ENCODE data around the gene SOBP.

Gene SOBP

DNA sequence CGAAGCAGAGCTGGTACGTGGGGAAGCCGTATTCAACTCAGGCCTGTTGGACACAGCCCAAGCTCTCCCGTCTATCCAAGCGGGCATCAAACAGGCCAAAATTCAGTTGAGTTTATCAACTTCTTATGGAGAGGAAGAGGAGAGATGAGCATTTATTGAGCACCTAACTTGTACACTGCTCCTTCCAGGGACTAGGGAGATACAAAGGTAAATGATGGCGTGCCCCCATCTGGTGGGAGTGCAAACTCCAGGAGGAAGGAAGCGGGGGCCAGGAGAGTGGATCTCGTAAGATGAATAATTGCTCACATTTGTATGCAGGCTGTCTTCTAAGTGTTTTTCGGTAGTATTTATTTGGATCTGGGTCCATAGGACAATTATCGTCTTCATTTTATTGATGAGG, 146.6 kb downstream of the SOBP start:
- TF ChIP-seq, protein P1, sequence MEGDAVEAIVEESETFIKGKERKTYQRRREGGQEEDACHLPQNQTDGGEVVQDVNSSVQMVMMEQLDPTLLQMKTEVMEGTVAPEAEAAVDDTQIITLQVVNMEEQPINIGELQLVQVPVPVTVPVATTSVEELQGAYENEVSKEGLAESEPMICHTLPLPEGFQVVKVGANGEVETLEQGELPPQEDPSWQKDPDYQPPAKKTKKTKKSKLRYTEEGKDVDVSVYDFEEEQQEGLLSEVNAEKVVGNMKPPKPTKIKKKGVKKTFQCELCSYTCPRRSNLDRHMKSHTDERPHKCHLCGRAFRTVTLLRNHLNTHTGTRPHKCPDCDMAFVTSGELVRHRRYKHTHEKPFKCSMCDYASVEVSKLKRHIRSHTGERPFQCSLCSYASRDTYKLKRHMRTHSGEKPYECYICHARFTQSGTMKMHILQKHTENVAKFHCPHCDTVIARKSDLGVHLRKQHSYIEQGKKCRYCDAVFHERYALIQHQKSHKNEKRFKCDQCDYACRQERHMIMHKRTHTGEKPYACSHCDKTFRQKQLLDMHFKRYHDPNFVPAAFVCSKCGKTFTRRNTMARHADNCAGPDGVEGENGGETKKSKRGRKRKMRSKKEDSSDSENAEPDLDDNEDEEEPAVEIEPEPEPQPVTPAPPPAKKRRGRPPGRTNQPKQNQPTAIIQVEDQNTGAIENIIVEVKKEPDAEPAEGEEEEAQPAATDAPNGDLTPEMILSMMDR (conservative IDR thresholded peaks at IDR 0.05; ENCODE audit: low read depth, low read length) = no peak
- Histone ChIP-seq H3K4me3 (IDR thresholded peaks at IDR 0.05; ENCODE audit: insufficient read depth, low read depth, low read length) (no peak overlapping the region), H3K4me1 (ENCODE audit: low read depth, poor library complexity, severe bottlenecking) (no peaks in the 10 kb centered on the region)

DNA sequence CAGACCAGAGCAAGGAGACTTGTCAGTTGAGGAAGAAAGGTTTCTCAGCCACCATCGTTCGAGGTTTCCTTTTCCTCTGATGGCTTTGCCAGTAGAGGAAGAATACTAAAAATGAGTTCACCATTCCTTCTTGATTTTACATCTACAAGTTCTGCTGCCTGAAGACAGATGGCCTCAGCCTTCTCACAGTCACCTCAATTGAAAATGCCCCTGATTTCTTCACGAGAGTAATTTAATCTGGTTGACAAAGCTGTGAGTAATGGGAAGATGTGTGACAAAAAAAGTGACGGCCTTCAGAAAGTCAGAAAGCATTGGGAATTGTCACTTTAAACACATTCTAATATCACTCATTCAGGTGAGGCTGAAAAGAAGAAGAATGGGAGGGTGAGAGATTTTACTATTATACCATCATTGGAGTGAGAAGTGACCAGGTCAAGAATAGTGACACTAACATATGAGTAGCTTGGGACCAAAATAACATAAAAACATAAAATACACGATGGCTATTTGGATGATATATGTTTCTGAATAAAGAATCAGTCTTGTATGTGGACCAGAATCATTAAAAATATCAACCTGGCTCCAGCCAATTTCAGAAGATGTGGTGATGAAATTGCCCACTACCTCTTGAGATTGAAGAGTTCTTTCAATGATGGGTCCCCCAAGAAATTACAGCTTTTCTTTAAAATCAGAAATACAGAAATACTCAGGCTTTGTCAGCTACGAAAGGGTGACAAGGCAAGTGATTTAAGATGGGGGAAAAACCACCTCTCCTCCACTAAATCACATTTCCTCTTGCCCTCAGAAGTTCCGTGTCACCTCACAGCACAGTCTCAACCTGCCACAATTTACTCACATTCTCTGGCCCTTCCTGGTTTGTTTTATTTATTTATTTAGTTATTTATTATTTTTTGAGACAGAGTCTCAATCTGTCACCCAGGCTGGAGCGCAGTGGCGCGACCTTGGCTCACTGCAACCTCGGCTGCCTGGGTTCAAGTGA, 147.7 kb downstream of the SOBP start:
- Histone ChIP-seq H3K27ac (no peak overlapping the region), H3K36me3 (ENCODE audit: insufficient read depth) (no peaks in the 10 kb centered on the region), H2AFZ (ENCODE audit: low read depth) (no peak overlapping the region), H3K9ac (no peak overlapping the region), H3K4me3 (IDR thresholded peaks at IDR 0.05; ENCODE audit: insufficient read depth, low read depth, low read length) (no peak overlapping the region), H3K4me1 (ENCODE audit: low read depth, poor library complexity, severe bottlenecking) (no peaks in the 10 kb centered on the region), H4K20me1 (ENCODE audit: insufficient read depth) (no peaks in the 10 kb centered on the region), H3K4me2 (no peak overlapping the region), H3K27me3 (ENCODE audit: insufficient read depth, low read depth) (no peaks in the 10 kb centered on the region), H3K79me2 (ENCODE audit: insufficient read depth, low read depth) (no peaks in the 10 kb centered on the region)
- TF ChIP-seq, protein P1 (conservative IDR thresholded peaks at IDR 0.05; ENCODE audit: low read depth, low read length) = no peak

More for the DNA sequence above, 146.6 kb downstream of the SOBP start:
- H3K27ac ChIP-seq = no peak overlapping the region
- H2AFZ ChIP-seq (ENCODE audit: low read depth) = no peak overlapping the region
- H3K9ac ChIP-seq = no peak overlapping the region
- no peaks in the 10 kb centered on the region for H3K27me3 ChIP-seq (ENCODE audit: insufficient read depth, low read depth)
- H3K36me3 ChIP-seq (ENCODE audit: insufficient read depth) = no peaks in the 10 kb centered on the region
- no peaks in the 10 kb centered on the region for H3K79me2 ChIP-seq (ENCODE audit: insufficient read depth, low read depth)
- no peaks in the 10 kb centered on the region for H4K20me1 ChIP-seq (ENCODE audit: insufficient read depth)
- H3K4me2 ChIP-seq = no peak overlapping the region

DNA sequence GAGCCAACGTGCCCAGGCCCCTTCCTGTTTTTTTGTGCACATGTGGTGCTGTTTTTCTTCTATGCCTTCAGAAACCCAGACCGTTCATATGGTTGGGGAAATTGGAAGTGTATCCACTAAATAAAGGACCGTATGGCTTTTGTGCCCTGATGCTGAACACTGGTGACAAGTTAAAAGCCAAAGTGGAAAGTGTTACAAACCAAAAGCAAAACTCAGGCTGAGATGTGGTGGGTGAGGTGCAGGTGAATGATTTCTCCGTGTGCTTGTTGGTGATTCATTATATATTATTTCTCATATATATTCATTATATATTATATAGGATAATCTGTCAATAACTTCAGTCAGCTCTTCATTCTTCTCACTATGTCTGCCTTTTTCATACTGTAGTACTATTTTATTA, 148.6 kb downstream of the SOBP start:
- Histone ChIP-seq H3K4me1 (ENCODE audit: low read depth, poor library complexity, severe bottlenecking) (no peaks in the 10 kb centered on the region), H4K20me1 (ENCODE audit: insufficient read depth) (no peaks in the 10 kb centered on the region), H3K4me3 (IDR thresholded peaks at IDR 0.05; ENCODE audit: insufficient read depth, low read depth, low read length) (no peak overlapping the region), H3K9ac (no peak overlapping the region), H3K79me2 (ENCODE audit: insufficient read depth, low read depth) (no peaks in the 10 kb centered on the region), H3K27ac (no peak overlapping the region), H3K27me3 (ENCODE audit: insufficient read depth, low read depth) (no peaks in the 10 kb centered on the region), H2AFZ (ENCODE audit: low read depth) (no peak overlapping the region), H3K36me3 (ENCODE audit: insufficient read depth) (no peaks in the 10 kb centered on the region), H3K4me2 (no peak overlapping the region)
- TF ChIP-seq, protein P1 (conservative IDR thresholded peaks at IDR 0.05; ENCODE audit: low read depth, low read length) = no peak

DNA sequence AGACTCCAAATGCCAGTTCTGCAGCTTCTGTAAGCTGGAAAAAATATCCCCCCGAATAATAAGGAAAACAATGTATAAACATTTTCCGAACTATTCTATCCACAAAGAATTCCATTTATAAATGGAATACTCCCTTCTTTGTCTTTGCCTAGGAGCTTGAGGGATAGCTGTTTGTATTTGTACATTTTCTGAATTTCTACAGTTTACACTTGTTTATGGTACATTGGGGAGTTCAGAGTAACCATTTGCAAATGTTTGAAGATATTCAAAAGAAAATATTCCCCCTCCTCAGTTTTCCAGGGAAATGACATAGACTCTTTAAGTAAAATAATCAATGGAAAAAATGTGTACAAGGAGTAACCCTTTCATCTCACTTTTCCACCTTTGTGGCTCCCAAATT, 149.6 kb downstream of the SOBP start:
- Histone ChIP-seq H3K9ac (no peak overlapping the region), H4K20me1 (ENCODE audit: insufficient read depth) (no peaks in the 10 kb centered on the region), H3K4me2 (no peak overlapping the region), H3K4me1 (ENCODE audit: low read depth, poor library complexity, severe bottlenecking) (no peaks in the 10 kb centered on the region), H3K4me3 (IDR thresholded peaks at IDR 0.05; ENCODE audit: insufficient read depth, low read depth, low read length) (no peak overlapping the region), H2AFZ (ENCODE audit: low read depth) (no peak overlapping the region), H3K27ac (no peak overlapping the region), H3K79me2 (ENCODE audit: insufficient read depth, low read depth) (no peaks in the 10 kb centered on the region), H3K36me3 (ENCODE audit: insufficient read depth) (no peaks in the 10 kb centered on the region), H3K27me3 (ENCODE audit: insufficient read depth, low read depth) (no peaks in the 10 kb centered on the region)
- TF ChIP-seq, protein P1 (conservative IDR thresholded peaks at IDR 0.05; ENCODE audit: low read depth, low read length) = no peak

Measured in KMS-11 (cell line).